HG03571 (cell line): ENCODE measurements around the gene CR1.
"Not testable (repeated sequence)": the region's sequence is repeated elsewhere in the genome, so short reads cannot be mapped to it uniquely, and the experiment has no call there.

ENCODE experiments used
- ATAC-seq: cut with Tn5 transposase; IDR thresholded peaks from one replicate; pipeline ENCODE4 v1.9.1; 2021; ENCODE audit not compliant: unreplicated experiment

CR1 gene

DNA sequence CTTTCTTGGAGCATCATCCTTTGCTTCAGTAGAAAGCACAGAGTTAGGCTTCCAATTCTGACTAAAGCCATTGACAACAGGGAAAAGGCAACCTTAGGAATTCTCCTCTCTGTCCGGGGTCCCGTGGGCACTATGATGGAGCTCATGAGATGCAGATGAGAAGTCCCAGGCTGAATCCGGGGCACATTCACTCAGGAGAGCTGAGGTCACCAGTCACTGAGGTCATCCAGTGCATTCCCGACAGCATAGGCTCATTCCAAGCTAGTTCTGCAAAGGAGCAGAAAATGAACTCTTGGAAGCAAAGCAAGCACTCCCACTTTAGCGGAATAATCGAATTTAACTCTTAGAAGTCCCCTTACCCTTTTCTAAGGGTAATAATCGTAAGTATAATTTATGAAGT, 6.8 kb downstream of the CR1 start:
- ATAC-seq: no peak

DNA sequence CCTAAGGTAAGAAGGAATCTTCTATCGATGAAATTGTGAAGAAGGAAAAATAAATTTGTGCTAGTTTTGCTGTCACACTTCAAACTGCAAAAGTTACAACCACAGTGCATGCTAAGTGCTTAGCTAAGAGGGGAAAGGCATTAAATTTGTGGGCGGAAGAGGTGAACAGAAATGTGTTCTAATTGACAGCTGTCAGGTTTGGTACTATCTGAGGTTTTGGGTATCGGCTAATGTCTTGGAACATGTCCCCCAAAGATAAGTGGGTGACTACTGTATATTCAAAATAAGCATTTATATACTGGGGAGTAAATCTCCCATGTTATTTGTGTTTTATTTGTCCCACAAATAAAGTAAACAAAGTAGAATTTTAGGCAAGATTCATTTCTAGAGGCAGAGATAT, 8.0 kb downstream of the CR1 start:
- no peak for ATAC-seq

DNA sequence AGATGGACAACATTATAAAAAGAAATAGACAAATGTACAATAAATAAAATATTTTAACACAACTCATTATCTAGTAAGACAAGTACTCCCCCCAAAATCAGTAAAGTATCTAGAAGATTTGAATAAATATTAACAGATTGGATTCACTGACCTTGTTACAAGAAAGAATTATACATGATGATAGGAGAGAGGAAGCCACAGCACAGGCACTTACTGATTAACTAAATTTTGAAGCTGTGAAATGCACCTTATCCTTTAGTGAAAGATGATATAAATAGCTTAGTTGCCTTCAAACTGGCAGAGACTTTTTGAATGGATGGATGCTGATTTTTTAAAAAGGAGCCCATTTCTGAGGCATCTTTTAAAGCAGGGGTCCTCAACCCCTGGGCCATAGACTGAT, 8.5 kb downstream of the CR1 start:
- no peak for ATAC-seq

DNA sequence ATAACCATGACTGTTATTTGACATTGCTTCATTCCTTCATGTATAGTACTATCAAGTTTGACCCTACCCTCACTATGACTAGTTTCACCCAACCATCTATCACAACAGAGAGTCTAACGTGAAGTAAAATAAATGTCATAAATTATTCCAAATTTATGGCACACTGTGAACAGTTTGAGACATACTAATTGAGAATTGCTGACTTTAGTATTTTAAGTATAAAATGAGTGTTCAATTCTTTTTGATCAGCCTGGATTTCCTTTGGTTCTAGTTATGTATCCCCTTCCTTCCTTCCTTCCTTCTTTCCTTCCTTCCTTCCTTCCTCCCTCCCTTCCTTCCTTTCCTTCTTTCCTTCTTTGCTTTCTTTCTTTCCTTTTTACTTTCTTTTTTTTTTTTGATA, 14.5 kb downstream of the CR1 start:
- no peak for ATAC-seq

DNA sequence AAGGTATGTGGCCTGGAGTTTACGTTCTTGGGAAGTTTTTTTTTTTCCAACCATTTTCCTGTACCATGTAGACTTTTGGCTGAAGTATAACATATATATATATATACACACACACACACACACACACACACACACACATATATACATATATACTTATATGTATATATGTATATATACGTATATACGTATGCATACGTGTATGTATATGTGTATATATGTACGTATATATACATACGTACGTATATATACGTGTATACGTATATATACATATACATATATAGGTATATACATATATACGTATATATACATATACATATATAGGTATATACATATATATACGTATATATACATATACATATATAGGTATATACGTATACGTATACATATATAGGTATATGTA, 18.9 kb downstream of the CR1 start:
- no peak for ATAC-seq

DNA sequence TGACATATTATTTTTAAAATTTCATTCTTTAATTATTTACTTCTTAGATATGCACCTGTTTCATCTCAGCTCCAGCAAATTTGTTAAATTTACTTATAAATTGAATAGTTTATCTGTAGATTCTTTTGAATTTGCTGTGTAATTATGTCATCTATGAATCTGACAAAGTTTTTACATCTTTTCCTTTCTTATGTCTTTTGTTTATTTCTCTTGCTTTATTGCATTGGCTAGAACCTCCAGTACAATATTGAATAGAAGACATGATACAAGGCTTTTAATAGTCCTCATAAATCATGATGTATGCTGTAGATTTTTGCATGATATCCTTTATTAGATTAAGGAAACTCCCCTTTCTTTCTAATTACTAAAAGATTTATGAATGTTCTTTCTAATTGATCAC, 20.8 kb downstream of the CR1 start:
- ATAC-seq: no peak

DNA sequence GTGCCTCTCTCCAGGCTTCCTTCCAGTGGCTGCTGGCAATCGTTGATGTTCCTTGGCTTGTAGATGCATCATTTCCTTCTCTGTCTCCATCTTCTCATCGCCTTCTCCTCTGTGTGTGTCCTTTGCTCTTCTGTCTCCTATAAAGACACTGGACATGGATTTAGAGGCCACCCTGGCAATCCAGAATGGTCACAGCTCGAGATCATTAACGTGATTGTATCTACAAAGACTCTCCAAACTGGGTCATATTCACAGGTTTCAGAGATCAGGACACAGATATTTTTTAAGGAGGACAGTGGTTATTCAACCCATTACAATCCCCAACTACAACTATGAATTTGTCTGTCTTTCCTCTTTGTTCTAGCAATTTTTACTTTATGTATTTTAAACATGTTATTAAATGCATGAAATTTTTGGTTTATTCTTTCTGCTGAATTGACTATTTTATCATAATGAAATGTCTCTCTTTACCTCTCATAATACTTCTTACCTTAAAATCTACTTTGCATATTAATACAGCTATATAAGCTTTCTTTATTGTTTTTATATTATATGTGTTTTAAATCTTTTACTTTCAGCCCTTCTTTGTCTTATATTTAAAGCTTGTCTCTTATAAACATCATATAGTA, 22.8 kb downstream of the CR1 start:
- no peak for ATAC-seq

DNA sequence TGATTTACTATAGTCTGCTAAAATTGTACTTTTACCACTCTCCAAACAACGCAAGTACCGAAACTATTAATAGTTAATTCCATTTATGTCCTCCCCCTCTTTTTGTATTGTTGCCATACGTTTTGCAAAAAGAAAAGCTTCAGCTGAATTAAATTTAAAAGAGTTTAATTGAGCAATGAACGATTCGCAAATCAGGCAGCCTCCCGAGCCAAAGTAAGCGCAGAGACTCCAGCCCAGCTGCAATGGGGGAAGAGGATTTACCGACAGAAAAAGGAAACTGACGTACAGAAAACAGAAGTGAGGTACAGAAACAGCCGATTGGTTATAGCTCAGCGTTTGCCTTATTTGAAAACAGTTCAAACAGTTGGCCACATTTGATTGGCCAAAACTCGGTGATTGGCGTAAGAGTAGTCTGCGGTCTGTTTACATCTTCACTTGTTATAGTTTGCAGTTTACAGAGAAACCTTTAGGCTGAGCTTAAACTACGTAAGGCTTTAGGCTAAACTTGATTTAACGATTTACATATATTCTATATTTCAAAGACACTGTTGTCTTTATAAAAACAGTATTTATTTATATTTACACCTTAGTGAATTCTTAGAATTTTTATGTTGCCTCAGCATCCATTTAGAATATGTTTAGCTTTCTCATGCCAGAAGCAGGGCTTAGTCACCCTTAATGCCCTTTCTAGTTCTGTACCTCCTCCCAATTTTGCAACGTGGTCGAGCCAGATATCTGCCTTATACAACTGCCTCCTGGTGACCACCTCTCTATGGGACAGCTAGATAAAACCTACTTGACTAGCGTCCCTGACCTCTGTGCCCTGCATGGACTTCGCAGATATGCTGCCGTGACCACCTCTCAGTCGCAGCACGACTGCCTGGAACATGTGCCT, 23.8 kb downstream of the CR1 start:
- ATAC-seq: no peak

DNA sequence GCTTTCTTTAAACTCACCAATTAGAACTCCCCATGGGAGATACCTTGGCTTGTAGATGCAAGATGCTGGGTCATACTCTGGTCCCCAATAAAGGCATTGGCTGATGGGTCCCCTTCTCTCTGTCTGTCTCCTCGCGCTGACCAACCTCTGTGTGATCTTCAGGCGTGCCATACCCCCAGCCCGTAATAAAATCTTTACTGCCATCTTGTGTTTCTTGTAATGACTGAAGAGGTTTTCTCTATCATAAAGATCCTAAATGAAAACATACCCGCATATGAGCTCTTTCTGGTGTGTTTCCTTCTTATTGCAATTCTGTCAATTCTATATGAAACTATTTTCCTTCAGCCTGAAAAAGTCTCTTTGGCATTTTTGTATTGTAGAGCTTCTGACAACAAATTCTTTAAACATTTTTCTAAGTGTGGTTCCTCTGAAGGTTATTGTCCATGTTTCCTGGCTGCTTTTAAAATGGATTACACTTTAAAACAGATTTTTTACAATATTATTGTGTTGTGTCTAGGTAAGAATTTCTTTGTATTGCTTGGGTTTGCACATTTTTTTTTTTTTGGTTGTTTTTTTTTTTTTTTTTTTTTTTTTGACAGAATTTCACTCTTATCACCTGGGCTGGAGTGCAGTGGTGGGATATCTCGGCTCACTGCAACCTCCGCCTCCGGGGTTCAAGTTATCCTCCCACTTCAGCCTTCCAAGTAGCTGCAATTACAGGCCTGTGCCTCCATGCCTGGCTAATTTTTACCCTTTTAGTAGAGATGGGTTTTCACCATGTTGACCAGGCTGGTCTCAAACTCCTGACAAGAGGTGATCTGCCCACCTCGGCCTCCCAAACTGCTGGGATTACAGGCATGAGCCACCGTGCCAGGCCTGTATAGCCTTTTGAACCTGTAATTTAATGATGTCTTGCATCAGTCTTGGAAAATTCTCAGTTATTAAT, 24.7 kb downstream of the CR1 start:
- not testable (repeated sequence) for ATAC-seq

DNA sequence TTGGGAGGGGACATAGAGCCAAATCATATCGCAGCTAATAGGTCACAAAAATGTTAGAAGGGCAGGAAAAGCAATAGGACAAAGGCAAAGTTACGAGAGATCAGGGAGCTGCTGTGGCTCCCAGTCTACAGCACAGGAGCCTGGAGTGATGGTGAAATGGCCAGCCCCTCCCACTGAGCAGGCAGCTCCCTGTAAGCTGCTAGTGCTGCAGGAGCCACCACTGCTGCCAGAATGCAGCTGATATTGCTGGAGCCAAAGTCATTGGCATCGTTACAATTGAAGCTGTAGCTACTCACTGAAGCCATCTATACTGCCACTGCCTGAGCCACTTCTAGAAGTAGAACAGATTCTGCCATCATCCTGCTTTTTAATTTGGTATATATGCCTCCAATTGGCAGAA, 29.3 kb downstream of the CR1 start:
- ATAC-seq: not testable (repeated sequence)

DNA sequence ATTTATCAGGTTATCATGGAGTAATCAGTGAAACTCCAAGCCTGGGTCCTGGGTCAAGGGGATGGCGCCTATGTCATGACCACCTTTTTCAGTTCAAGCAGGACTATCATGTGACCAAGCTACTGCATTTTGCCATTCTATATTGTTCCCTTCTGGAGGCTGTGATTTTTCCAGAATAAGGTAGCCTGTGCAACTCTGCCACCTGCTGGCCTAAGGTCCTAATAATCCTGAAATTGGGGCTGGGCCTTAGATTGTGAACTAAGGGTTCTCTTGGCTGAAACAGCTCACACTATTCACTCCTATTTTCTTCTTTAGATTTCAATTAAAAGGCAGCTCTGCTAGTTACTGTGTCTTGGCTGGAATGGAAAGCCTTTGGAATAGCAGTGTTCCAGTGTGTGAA, 32.4 kb downstream of the CR1 start:
- not testable (repeated sequence) for ATAC-seq

DNA sequence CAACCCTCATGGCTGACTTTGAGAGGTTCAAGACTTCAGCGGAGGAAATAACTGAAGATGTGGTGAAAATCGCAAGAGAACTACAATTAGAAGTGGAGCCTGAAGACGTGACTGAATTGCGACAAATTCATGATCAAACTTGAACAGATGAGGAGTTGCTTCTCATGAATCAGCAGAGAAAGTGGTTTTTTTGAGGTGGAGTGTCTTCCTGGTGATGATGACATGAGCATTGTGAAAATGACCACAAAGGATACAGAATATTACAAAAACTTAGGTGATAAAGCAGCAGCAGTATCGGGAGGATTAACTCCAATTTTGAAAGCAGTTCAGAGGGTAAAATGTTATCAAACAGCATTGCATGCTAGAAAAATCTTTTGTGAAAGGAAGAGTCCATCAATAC, 40.3 kb downstream of the CR1 start:
- ATAC-seq: not testable (repeated sequence)

DNA sequence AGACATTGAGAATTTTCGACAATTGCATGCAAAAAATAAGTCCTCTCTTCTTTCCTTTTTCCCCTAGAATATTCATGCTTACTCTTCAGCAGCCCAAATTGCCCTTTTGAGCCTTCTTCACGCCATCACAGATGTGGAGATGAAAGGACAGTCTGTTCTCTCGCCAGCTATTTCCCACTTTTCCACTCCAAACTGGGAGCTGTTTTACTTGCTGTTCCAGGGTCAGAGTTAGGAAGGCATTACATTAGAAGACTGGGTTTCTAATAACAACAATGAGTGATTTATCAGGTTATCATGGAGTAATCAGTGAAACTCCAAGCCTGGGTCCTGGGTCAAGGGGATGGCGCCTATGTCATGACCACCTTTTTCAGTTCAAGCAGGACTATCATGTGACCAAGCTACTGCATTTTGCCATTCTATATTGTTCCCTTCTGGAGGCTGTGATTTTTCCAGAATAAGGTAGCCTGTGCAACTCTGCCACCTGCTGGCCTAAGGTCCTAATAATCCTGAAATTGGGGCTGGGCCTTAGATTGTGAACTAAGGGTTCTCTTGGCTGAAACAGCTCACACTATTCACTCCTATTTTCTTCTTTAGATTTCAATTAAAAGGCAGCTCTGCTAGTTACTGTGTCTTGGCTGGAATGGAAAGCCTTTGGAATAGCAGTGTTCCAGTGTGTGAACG, 50.9 kb downstream of the CR1 start:
- not testable (repeated sequence) for ATAC-seq

DNA sequence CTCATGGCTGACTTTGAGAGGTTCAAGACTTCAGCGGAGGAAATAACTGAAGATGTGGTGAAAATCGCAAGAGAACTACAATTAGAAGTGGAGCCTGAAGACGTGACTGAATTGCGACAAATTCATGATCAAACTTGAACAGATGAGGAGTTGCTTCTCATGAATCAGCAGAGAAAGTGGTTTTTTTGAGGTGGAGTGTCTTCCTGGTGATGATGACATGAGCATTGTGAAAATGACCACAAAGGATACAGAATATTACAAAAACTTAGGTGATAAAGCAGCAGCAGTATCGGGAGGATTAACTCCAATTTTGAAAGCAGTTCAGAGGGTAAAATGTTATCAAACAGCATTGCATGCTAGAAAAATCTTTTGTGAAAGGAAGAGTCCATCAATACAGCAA, 58.9 kb downstream of the CR1 start:
- not testable (repeated sequence) for ATAC-seq

DNA sequence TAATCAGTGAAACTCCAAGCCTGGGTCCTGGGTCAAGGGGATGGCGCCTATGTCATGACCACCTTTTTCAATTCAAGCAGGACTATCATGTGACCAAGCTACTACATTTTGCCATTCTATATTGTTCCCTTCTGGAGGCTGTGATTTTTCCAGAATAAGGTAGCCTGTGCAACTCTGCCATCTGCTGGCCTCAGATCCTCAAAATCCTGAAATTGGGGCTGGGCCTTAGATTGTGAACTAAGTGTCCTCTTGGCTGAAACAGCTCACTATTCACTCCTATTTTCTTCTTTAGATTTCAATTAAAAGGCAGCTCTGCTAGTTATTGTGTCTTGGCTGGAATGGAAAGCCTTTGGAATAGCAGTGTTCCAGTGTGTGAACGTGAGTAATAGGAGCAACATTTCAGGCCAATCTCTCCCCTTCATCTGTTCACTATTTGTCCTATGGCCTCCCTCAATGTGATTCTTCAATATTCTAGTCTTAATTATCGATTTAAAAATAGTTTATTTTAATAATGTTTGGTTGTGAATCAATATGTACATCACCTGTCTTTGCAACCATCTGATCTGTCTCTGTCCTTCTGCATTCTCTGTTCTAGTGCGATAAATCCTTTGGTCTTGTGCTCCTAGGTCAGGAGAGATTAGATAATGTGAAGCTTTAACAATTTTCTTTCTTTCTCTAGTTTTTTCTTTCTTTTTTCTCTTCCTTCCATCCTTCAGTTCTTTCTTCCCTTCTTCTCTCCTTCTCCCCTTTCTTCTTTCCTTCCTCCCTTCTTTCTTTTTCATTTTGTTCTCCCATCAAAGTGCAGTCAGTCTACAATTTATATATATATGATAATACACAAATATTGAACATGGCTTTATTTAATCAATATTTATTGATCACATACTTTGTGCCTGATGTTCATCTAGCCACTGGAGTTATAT, 69.8 kb downstream of the CR1 start:
- ATAC-seq: no peak

DNA sequence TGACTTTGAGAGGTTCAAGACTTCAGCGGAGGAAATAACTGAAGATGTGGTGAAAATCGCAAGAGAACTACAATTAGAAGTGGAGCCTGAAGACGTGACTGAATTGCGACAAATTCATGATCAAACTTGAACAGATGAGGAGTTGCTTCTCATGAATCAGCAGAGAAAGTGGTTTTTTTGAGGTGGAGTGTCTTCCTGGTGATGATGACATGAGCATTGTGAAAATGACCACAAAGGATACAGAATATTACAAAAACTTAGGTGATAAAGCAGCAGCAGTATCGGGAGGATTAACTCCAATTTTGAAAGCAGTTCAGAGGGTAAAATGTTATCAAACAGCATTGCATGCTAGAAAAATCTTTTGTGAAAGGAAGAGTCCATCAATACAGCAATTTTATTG, 76.0 kb downstream of the CR1 start:
- not testable (repeated sequence) for ATAC-seq

DNA sequence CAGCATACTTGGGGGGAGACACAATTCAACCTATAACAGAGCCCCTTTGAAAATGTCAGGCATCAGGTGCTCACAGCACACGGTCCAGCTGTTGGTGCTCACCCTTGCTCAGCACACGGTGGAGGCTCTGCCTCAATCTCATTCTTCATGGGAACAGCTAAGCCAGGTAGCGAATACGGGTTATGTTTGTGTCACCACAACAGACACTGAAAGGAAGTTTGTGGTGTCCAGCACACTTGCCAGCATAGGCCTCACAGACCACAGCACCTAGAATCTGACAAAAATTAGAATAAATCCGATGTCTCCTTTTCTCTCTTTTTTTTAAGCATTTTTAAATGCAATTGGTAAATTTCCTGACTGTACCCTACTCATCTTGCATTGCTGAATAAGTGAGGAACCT, 77.1 kb downstream of the CR1 start:
- not testable (repeated sequence) for ATAC-seq

DNA sequence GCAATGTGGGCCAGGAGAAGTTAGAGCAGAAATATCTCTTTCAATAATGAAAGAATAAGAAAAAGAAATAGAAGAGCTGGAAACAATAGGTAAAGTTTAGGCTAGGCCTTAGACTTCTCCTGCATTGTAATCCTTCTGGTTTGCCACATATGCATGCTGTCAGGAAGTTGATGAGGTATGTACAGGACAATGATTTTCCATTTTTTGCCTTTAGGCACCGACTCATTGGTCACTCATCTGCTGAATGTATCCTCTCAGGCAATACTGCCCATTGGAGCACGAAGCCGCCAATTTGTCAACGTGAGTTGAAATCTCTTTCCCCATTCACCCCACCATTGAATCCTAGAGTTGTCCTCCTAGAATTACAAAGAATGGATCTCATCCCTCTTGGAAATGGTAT, 79.4 kb downstream of the CR1 start:
- ATAC-seq: not testable (repeated sequence)

DNA sequence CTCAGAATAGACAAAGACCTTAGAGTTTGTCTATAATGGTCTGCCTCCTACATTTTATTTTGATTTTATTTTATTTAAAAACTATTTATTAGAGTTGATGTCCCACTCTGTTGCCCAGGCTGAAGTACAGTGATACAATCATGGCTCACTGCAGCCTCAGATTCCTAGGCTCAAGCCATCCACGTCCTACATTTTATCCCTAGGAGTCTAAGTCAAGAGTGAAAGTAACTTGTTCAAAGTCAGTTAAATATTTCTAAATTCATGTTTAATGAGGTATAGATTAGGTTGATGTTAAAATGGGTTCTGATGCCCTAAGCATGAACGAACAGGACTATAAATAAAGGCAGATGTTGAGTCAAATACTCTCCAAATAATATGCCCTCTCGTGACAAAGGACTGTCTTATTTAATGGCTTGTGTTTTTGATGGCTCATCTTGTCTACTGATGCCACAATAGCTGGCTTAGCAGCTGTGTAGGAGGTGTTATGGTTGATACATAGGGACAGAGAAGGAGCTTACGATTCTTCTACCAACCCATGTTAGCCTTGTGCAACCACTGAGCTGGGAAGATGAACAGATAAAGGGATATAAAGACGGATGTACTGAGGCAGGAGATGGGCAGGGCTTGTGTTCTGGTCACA, 83.0 kb downstream of the CR1 start:
- ATAC-seq: no peak
